Calu3 (cell line): ENCODE measurements around the gene PRPH. TPM values are rescaled to one million over a fixed set of nuclear protein-coding genes. Genes with fewer than 3 reads are reported as not detected.

Experiments
- BruUV-seq: library from RNA; stranded (reverse); fragments of 400-500 nt; replicated peaks from 2 replicates; lab custom pipeline; 2021; lab: Mats Ljungman, UMichigan
- CTCF ChIA-PET: fragments of 300-600 bp; sonication (Branson Sonifier 250); formaldehyde crosslinking; loops from one replicate; lab custom pipeline; 2022; ENCODE audit warnings: antibody characterized with exemption; lab: Charles Lee
- DNase-seq: peaks from one replicate; pipeline ENCODE4 v3.0.0; 2022
- H3K27ac Mint-ChIP-seq: one replicate; pipeline ENCODE4 v1.8.0; 2022; ENCODE audit warnings: mixed read lengths; ENCODE audit not compliant: unreplicated experiment
- H3K27me3 Mint-ChIP-seq: one replicate; pipeline ENCODE4 v1.8.0; 2022; ENCODE audit warnings: mixed read lengths; ENCODE audit not compliant: unreplicated experiment
- H3K36me3 Mint-ChIP-seq: one replicate; pipeline ENCODE4 v1.8.0; 2022; ENCODE audit warnings: mild to moderate bottlenecking, moderate library complexity, mixed read lengths; ENCODE audit not compliant: insufficient read depth, unreplicated experiment
- H3K4me1 Mint-ChIP-seq: one replicate; pipeline ENCODE4 v1.8.0; 2022; ENCODE audit warnings: mild to moderate bottlenecking, low read depth, mixed read lengths; ENCODE audit not compliant: unreplicated experiment
- H3K4me3 Mint-ChIP-seq: one replicate; pipeline ENCODE4 v1.8.0; 2022; ENCODE audit warnings: mild to moderate bottlenecking, low read depth, moderate library complexity, mixed read lengths; ENCODE audit not compliant: unreplicated experiment
- H3K9me3 Mint-ChIP-seq: one replicate; pipeline ENCODE4 v1.8.0; 2022; ENCODE audit warnings: low read depth, mixed read lengths; ENCODE audit not compliant: unreplicated experiment
- intact Hi-C: fragments of 100-400 bp; cut with micrococcal nuclease; formaldehyde crosslinking; loops from one replicate; pipeline ENCODE4 v1.10.0; 2022; ENCODE audit not compliant: unreplicated experiment
- total RNA-seq: library from RNA; stranded (reverse); gene quantifications from 2 replicates; pipeline ENCODE4 v1.2.3, GENCODE V29; 2022
- TF ChIP-seq, protein P1 (sequence below): fragments of 200-600 bp; IDR thresholded peaks from one replicate; pipeline ENCODE4 v1.8.0; 2022; ENCODE audit warnings: antibody characterized with exemption; ENCODE audit not compliant: unreplicated experiment

Gene PRPH
- total RNA-seq, 1 experiment from 2014 or later: not detected

DNA sequence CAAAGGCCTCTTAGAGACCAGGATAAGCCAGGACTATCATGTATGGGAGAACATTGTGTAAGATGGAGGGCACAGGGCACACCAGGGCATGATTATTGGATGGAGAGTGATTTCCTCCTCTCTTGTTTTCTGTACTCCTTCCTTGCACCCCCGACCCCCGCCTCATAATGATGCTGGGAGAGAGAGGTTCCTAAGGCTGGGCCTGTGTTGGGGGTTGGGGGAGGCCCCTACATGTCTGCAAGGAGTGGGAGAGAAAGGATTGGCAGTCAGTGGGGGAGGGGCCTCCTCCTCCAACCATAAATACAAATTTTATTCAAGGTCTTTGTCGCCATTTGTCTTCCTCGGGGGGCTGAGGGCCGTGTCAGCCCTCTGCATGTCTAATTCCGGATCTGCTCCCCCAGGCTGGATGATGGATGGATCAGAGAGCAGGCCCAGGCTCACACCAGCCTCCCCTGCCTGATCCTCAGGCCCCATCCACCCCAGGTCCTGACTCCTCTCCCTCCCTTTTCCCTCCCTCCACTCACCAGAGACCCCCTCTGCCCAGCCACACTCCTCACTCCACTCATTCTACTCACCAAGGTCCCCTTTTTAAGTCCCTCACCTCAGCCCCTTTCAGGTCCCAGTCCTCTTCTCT is 44.0 kb downstream of the PRPH start:
- no TSS peak for BruUV-seq
- Mint-ChIP-seq H3K4me3 (no peak overlapping the region), H3K9me3 (no peaks in the 10 kb centered on the region), H3K36me3 (no peaks in the 10 kb centered on the region), H3K27me3 (peaks cover 55% of the 10 kb centered on the region), H3K27ac (no peak overlapping the region), H3K4me1 (peaks cover 37% of the 10 kb centered on the region)
- CTCF ChIA-PET: interaction anchor here (0.6 kb wide), 1 partner anchor 14 kb away, joined by 4 read pairs; no protein-coding TSS in a partner anchor
- DNase-seq: no peak
- TF ChIP-seq, protein P1, sequence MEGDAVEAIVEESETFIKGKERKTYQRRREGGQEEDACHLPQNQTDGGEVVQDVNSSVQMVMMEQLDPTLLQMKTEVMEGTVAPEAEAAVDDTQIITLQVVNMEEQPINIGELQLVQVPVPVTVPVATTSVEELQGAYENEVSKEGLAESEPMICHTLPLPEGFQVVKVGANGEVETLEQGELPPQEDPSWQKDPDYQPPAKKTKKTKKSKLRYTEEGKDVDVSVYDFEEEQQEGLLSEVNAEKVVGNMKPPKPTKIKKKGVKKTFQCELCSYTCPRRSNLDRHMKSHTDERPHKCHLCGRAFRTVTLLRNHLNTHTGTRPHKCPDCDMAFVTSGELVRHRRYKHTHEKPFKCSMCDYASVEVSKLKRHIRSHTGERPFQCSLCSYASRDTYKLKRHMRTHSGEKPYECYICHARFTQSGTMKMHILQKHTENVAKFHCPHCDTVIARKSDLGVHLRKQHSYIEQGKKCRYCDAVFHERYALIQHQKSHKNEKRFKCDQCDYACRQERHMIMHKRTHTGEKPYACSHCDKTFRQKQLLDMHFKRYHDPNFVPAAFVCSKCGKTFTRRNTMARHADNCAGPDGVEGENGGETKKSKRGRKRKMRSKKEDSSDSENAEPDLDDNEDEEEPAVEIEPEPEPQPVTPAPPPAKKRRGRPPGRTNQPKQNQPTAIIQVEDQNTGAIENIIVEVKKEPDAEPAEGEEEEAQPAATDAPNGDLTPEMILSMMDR: no peak
- intact Hi-C loops: no loop called here

GRCh38 chr12:49339464-49339861 is 44.5 kb downstream of the PRPH start:
- H3K4me1 Mint-ChIP-seq: peaks cover 37% of the 10 kb centered on the region
- peak; percentile 21 for DNase-seq
- no peak overlapping the region for H3K27ac Mint-ChIP-seq
- TF ChIP-seq, protein P1: no peak
- intact Hi-C loops: no loop called here
- CTCF ChIA-PET: interaction anchor here (0.6 kb wide), 1 partner anchor 15 kb away, joined by 4 read pairs; no protein-coding TSS in a partner anchor
- BruUV-seq: no TSS peak
- no peak overlapping the region for H3K4me3 Mint-ChIP-seq
- no peaks in the 10 kb centered on the region for H3K36me3 Mint-ChIP-seq
- H3K27me3 Mint-ChIP-seq: peaks cover 60% of the 10 kb centered on the region
- H3K9me3 Mint-ChIP-seq: no peaks in the 10 kb centered on the region

DNA sequence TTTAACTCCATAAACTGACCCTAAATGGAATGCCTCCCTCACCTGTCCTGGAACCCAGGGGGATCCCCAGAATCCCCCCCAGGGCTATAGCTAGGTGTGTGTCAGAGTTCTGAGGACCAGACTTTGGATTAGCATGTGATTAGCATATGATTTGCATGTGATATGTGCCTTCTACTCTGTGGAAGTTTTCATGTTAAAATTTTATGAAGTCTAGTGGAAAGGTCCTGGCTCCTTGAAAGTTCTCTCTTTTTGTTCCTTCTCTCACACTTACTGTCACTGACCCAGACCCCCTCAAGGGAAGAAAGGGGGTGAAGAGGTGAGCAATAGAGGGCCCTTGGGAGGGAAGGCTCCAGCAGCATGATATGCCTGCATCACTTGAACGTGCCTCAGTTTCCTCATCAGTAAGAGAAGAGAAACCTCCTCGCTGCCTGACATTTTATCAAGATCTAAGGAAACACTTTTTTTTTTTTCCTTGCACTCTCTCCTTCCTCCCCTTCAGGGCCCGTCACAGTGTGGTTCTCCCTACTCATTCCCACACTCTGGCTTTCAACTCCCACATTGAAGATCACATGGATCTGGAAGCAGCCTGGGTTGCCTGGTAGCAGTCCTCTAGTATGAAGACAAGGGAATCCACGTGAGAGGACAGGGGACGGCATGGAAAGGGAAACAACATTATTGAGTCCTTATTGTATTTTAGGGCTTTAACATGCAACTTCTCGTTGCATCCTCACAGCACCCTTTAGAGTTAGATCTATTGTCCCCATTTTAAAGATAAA is 45.3 kb downstream of the PRPH start:
- DNase-seq: no peak
- Mint-ChIP-seq H3K4me3 (no peak overlapping the region), H3K9me3 (no peaks in the 10 kb centered on the region), H3K27me3 (peaks cover 64% of the 10 kb centered on the region), H3K27ac (no peak overlapping the region), H3K36me3 (no peaks in the 10 kb centered on the region), H3K4me1 (peaks cover 37% of the 10 kb centered on the region)
- TF ChIP-seq, protein P1: no peak
- CTCF ChIA-PET: no interaction called here
- no TSS peak for BruUV-seq
- intact Hi-C loops: no loop called here

DNA sequence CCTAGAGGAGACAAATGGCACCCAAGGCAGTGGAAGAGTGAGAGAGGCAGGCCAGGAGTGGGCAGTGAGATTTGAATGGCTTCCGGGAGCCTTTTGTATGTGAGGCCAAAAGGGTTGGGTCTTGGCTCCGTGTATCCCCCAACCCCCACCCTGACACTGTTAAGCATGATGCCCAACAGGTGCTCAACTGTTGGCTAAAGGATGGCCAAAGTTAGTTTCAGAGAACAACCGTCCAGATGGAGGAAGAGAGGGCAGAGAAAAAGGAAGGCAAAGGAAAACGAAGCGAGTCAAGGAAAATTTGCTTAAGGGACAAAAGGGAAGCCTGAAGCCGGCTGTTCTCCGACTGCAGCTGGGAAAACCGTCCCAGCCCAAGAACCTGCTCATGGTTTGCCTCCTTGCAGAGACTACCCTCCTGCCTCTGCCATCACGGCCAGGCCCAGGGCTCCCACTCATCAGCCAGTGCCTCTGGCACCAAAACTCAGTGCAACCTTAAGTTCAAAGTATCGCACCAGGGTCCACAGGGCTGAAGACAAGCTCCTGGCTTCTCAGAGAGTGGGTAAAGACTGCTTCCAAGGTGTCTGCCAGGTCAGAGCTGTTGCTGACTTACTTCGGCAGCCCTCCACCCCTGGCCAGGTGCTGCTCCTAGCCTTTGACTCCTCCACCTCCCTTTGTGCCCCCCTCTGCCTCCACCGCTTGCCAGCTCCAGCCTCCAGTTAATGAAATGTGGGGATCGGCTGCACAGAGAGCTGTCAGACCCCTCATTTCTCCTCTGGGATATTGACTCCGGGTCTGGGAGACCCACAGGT is 46.2 kb downstream of the PRPH start:
- Mint-ChIP-seq H3K4me3 (no peak overlapping the region), H3K9me3 (no peaks in the 10 kb centered on the region), H3K27me3 (peaks cover 72% of the 10 kb centered on the region), H3K27ac (no peak overlapping the region), H3K36me3 (peaks cover 3% of the 10 kb centered on the region), H3K4me1 (peaks cover 37% of the 10 kb centered on the region)
- CTCF ChIA-PET: interaction anchor here (0.6 to 1.8 kb wide), 3 partner anchors 10 to 52 kb away, joined by 3 to 12 read pairs (median 3); no protein-coding TSS in a partner anchor
- intact Hi-C loops: no loop called here
- no TSS peak for BruUV-seq
- TF ChIP-seq, protein P1: no peak
- no peak for DNase-seq
